CD8-positive, alpha-beta memory T cell (primary cell): ENCODE results near the gene SLC28A1. TPM values are rescaled to one million over a fixed set of nuclear protein-coding genes. Genes with fewer than 3 reads are reported as not detected.
A peak's percentile ranks its signal among the peaks of the same experiment; 100 is the strongest.
"Not testable (repeated sequence)": the region's sequence is repeated elsewhere in the genome, so short reads cannot be mapped to it uniquely, and the experiment has no call there.

Experiments used
- CTCF ChIA-PET: fragments of 350-600 bp; sonication (Branson Sonifier 250); formaldehyde crosslinking; loops from one replicate; lab custom pipeline; 2021; ENCODE audit warnings: antibody characterized with exemption; lab: Charles Lee
- POLR2A ChIA-PET: fragments of 350-600 bp; sonication (Branson Sonifier 250); formaldehyde crosslinking; loops from one replicate; lab custom pipeline; 2021; ENCODE audit warnings: antibody characterized with exemption; lab: Charles Lee
- DNase-seq, 5 donors: peaks; one replicate each; pipeline versions ENCODE4 v3.0.0 to v3.0.0-alpha.2; 2020 to 2022; ENCODE audit warnings: mixed read lengths in 1 of 5
- H3K27ac ChIP-seq: one replicate; pipeline ENCODE4 v1.7.0; 2013; ENCODE audit warnings: low read depth, mild to moderate bottlenecking, low read length, moderate library complexity
- H3K27me3 ChIP-seq: 2 replicates; pipeline ENCODE4 v1.7.0; 2013; ENCODE audit warnings: low read length, mild to moderate bottlenecking; ENCODE audit not compliant: insufficient read depth, poor library complexity, severe bottlenecking
- H3K36me3 ChIP-seq: 2 replicates; pipeline ENCODE4 v1.7.0; 2013; ENCODE audit warnings: mild to moderate bottlenecking, low read length, moderate library complexity; ENCODE audit not compliant: insufficient read depth
- H3K4me1 ChIP-seq: 2 replicates; pipeline ENCODE4 v1.7.0; 2013; ENCODE audit warnings: mild to moderate bottlenecking, low read length, moderate library complexity; ENCODE audit not compliant: insufficient read depth
- H3K4me3 ChIP-seq: 2 replicates; pipeline ENCODE4 v1.7.0; 2013; ENCODE audit warnings: mild to moderate bottlenecking, low read length
- H3K9me3 ChIP-seq: 2 replicates; pipeline ENCODE4 v1.7.0; 2013; ENCODE audit warnings: mild to moderate bottlenecking, low read length
- H3K27ac Mint-ChIP-seq, 8 donors: one replicate each; pipeline ENCODE4 v1.8.0; 2020 to 2021; ENCODE audit warnings: mixed read lengths in 8 of 8, mild to moderate bottlenecking in 6 of 8, inconsistent platforms in 3 of 8, moderate library complexity in 3 of 8
- H3K27me3 Mint-ChIP-seq, 2 donors: one replicate each; pipeline ENCODE4 v1.8.0; 2020 to 2021; ENCODE audit warnings: mixed read lengths in 2 of 2, mild to moderate bottlenecking in 1 of 2, moderate library complexity in 1 of 2
- H3K36me3 Mint-ChIP-seq, 3 donors: one replicate each; pipeline ENCODE4 v1.8.0; 2020 to 2021; ENCODE audit warnings: mixed read lengths in 3 of 3, inconsistent platforms in 1 of 3, mild to moderate bottlenecking in 1 of 3
- H3K4me1 Mint-ChIP-seq, 3 donors: one replicate each; pipeline ENCODE4 v1.8.0; 2020 to 2021; ENCODE audit warnings: mixed read lengths in 3 of 3, inconsistent platforms in 1 of 3, mild to moderate bottlenecking in 1 of 3
- H3K4me3 Mint-ChIP-seq, 7 donors: one replicate each; pipeline ENCODE4 v1.8.0; 2020 to 2021; ENCODE audit warnings: mixed read lengths in 7 of 7, mild to moderate bottlenecking in 6 of 7, moderate library complexity in 4 of 7, inconsistent platforms in 2 of 7
- H3K9me3 Mint-ChIP-seq, 5 donors: one replicate each; pipeline ENCODE4 v1.8.0; 2020 to 2022; ENCODE audit warnings: mixed read lengths in 5 of 5, mild to moderate bottlenecking in 3 of 5, moderate library complexity in 2 of 5, inconsistent platforms in 1 of 5
- polyA plus RNA-seq: library from polyadenylated mRNA; unstranded; fragments of 300-500 nt; fragmentation: Illumina TruSeq; gene quantifications from one replicate; pipeline ENCODE4 v1.2.3, GENCODE V29; 2021
- total RNA-seq, 2 experiments: library from RNA; stranded (reverse); gene quantifications; one replicate each; pipeline ENCODE4 v1.2.3, GENCODE V29; 2021

Gene SLC28A1
- total and polyA plus RNA-seq, 3 experiments from 2014 or later: not detected

GRCh38 chr15:84873997-84874396, 10.5 kb upstream of the SLC28A1 start:
- Mint-ChIP-seq H3K27me3 (no peaks in the 10 kb centered on the region), H3K4me3 (no peak overlapping the region), H3K9me3 (no peaks in the 10 kb centered on the region), H3K27ac (no peak overlapping the region), H3K36me3 (no peaks in the 10 kb centered on the region), H3K4me1 (peaks cover 0 to 1% (median 0%) of the 10 kb centered on the region in 3 donors)
- DNase-seq: no peak
- Histone ChIP-seq H3K9me3 (no peaks in the 10 kb centered on the region), H3K4me3 (no peak overlapping the region), H3K4me1 (no peaks in the 10 kb centered on the region), H3K27me3 (no peaks in the 10 kb centered on the region), H3K36me3 (no peaks in the 10 kb centered on the region), H3K27ac (no peak overlapping the region)
- POLR2A ChIA-PET: no interaction called here
- CTCF ChIA-PET: no interaction called here

- H3K27me3 ChIP-seq: no peaks in the 10 kb centered on the region
- H3K36me3 ChIP-seq: no peaks in the 10 kb centered on the region
- H3K36me3 Mint-ChIP-seq: no peaks in the 10 kb centered on the region
- ChIA-PET POLR2A (no interaction called here), CTCF (no interaction called here)
- no peak overlapping the region for H3K4me3 ChIP-seq
- H3K4me1 ChIP-seq: no peaks in the 10 kb centered on the region
- no peaks in the 10 kb centered on the region for H3K9me3 ChIP-seq
- DNase-seq: no peak
- H3K27me3 Mint-ChIP-seq: peaks cover 0 to 1% of the 10 kb centered on the region in 2 donors
- no peak overlapping the region for H3K27ac ChIP-seq
- H3K27ac Mint-ChIP-seq: peak overlapping the region in 1 of 8 donors; percentile 66
- no peak overlapping the region for H3K4me3 Mint-ChIP-seq
- H3K9me3 Mint-ChIP-seq: no peaks in the 10 kb centered on the region
- peaks cover 0 to under 1% (median 0%) of the 10 kb centered on the region in 3 donors for H3K4me1 Mint-ChIP-seq
These were observed 9.3 kb upstream of the SLC28A1 start for GRCh38 chr15:84874981-84875699.

DNA sequence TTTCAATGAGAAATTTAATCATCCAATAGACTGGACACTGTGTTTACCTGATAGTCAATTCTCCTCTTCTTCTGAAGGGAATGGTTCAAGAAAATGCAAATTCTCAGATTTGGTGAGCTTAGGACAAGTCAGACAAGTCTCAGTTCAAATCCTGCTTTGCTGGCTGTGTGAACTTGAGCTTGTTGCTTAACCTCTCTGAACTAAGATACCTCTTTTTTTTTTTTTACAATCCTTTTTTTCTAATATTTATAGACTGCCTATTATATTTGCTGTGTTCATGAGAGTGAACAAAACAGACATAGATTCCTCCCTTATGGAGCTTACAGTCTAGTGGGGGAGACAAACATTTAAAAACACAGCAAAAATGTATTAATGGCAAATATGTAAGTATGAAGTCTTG, 8.2 kb upstream of the SLC28A1 start:
- Mint-ChIP-seq H3K4me3 (no peak overlapping the region), H3K9me3 (no peaks in the 10 kb centered on the region), H3K27ac (no peak overlapping the region), H3K36me3 (no peaks in the 10 kb centered on the region), H3K27me3 (peaks cover 1 to 4% of the 10 kb centered on the region in 2 donors), H3K4me1 (no peaks in the 10 kb centered on the region)
- H3K27ac ChIP-seq: no peak overlapping the region
- POLR2A ChIA-PET: interaction anchor here (0.7 kb wide), 1 partner anchor 106 kb away, joined by 5 read pairs; no protein-coding TSS in a partner anchor
- H3K9me3 ChIP-seq: no peaks in the 10 kb centered on the region
- H3K36me3 ChIP-seq: no peaks in the 10 kb centered on the region
- H3K27me3 ChIP-seq: no peaks in the 10 kb centered on the region
- H3K4me3 ChIP-seq: no peak overlapping the region
- CTCF ChIA-PET: interaction anchor here (1.3 kb wide), 1 partner anchor 288 kb away, joined by 5 read pairs; no protein-coding TSS in a partner anchor
- DNase-seq: no peak
- H3K4me1 ChIP-seq: no peaks in the 10 kb centered on the region

DNA sequence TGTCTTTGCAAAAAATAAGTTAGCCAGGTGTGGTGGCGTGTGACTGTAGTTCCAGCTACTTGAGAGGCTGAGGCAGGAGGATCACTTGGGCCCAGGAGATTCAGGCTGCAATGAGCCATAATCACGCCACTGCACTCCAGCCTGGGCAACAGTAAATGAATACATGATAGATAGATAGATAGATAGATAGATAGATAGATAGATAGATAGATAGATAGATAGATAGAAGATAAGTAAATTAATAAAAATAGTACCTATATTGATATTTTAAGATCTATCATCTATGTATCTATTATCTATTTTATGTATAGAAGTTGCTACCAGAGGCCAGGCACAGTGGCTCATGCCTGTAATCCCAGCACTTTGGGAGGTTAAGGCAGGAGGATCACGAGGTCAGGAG, 6.8 kb upstream of the SLC28A1 start:
- H3K36me3 ChIP-seq, H3K27ac Mint-ChIP-seq, H3K9me3 Mint-ChIP-seq, DNase-seq, H3K27me3 ChIP-seq, H3K27ac ChIP-seq, H3K4me3 Mint-ChIP-seq, H3K4me1 ChIP-seq, H3K4me1 Mint-ChIP-seq, H3K9me3 ChIP-seq, H3K27me3 Mint-ChIP-seq, POLR2A ChIA-PET, H3K36me3 Mint-ChIP-seq, H3K4me3 ChIP-seq: not testable (repeated sequence)
- CTCF ChIA-PET: interaction anchor here (0.9 to 2.0 kb wide), 7 partner anchors 8 to 306 kb away, joined by 3 to 10 read pairs (median 4); no protein-coding TSS in a partner anchor

GRCh38 chr15:84878504-84878903, 6.0 kb upstream of the SLC28A1 start:
- no peaks in the 10 kb centered on the region for H3K36me3 ChIP-seq
- H3K27me3 ChIP-seq: no peaks in the 10 kb centered on the region
- CTCF ChIA-PET: interaction anchor here (0.9 to 2.0 kb wide), 7 partner anchors 9 to 307 kb away, joined by 3 to 10 read pairs (median 4); no protein-coding TSS in a partner anchor
- H3K4me3 ChIP-seq: no peak overlapping the region
- no peak overlapping the region for H3K27ac ChIP-seq
- POLR2A ChIA-PET: no interaction called here
- H3K9me3 Mint-ChIP-seq: no peaks in the 10 kb centered on the region
- no peaks in the 10 kb centered on the region for H3K4me1 Mint-ChIP-seq
- H3K36me3 Mint-ChIP-seq: no peaks in the 10 kb centered on the region
- H3K27ac Mint-ChIP-seq: peak overlapping the region in 1 of 8 donors; percentile 23
- H3K9me3 ChIP-seq: no peaks in the 10 kb centered on the region
- H3K4me3 Mint-ChIP-seq: no peak overlapping the region
- DNase-seq: peak; percentile 30 to 70 (median 34)
- no peaks in the 10 kb centered on the region for H3K4me1 ChIP-seq
- H3K27me3 Mint-ChIP-seq: peaks cover 1 to 12% of the 10 kb centered on the region in 2 donors

- Histone ChIP-seq H3K27me3 (no peaks in the 10 kb centered on the region), H3K4me1 (no peaks in the 10 kb centered on the region), H3K9me3 (no peaks in the 10 kb centered on the region), H3K4me3 (no peak overlapping the region), H3K36me3 (no peaks in the 10 kb centered on the region), H3K27ac (no peak overlapping the region)
- Mint-ChIP-seq H3K4me1 (no peaks in the 10 kb centered on the region), H3K36me3 (no peaks in the 10 kb centered on the region), H3K27me3 (peaks cover 1 to 12% of the 10 kb centered on the region in 2 donors), H3K9me3 (no peaks in the 10 kb centered on the region), H3K27ac (no peak overlapping the region), H3K4me3 (no peak overlapping the region)
- no peak for DNase-seq
- ChIA-PET CTCF (interaction anchor here (2.0 kb wide), 2 partner anchors 10 to 291 kb away, joined by 8 to 10 read pairs; no protein-coding TSS in a partner anchor), POLR2A (no interaction called here)
These were observed 5.2 kb upstream of the SLC28A1 start for GRCh38 chr15:84879088-84879780.

DNA sequence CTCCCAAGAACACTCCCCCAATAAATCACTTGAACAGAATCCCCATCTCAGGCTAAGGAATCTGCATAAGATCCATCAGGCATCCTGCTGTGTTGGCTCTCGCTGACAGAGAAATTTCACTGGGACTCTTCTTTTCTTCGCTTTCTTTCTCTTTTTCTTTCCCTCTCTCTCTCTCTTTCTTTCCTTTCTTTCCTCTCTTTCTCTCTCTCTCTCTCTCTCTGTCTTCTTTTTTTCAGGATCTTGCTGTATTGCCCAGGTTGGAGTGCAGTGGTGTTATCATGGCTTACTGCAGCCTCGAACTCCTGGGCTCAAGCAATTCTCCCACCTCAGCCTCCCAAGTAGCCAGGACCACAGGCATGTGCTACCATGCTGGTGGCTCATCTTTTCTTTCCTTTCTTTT, 4.5 kb upstream of the SLC28A1 start:
- ChIA-PET POLR2A (no interaction called here), CTCF (interaction anchor here (1.7 kb wide), 1 partner anchor 292 kb away, joined by 5 read pairs; no protein-coding TSS in a partner anchor)
- H3K27me3 ChIP-seq: no peaks in the 10 kb centered on the region
- H3K27ac ChIP-seq: no peak overlapping the region
- no peaks in the 10 kb centered on the region for H3K36me3 ChIP-seq
- no peak for DNase-seq
- Mint-ChIP-seq H3K36me3 (no peaks in the 10 kb centered on the region), H3K27ac (no peak overlapping the region), H3K4me3 (no peak overlapping the region), H3K9me3 (no peaks in the 10 kb centered on the region), H3K4me1 (no peaks in the 10 kb centered on the region), H3K27me3 (peaks cover 1 to 16% of the 10 kb centered on the region in 2 donors)
- no peaks in the 10 kb centered on the region for H3K9me3 ChIP-seq
- H3K4me1 ChIP-seq: no peaks in the 10 kb centered on the region
- no peak overlapping the region for H3K4me3 ChIP-seq
